ENCODE results near the gene POU2AF1. TPM values are rescaled to one million over a fixed set of nuclear protein-coding genes. Genes with fewer than 3 reads are reported as not detected.

Gene POU2AF1
- total and polyA plus RNA-seq, 2 of the 13 experiments (the other 11 are each of a cell fraction or from before 2014, with no cell fraction given), result 1.9 to 3.6 TPM

- TF ChIP-seq ZNF274 (CRISPR knock-in tag; IDR thresholded peaks at IDR 0.05) (peak; percentile 66; the same call in 1 of the 2 replicates), PATZ1 (CRISPR knock-in tag; IDR thresholded peaks at IDR 0.05) (peak; percentile 69), GFI1 (CRISPR knock-in tag; IDR thresholded peaks at IDR 0.05; ENCODE audit: borderline replicate concordance) (peak; percentile 93), HNRNPL (IDR thresholded peaks at IDR 0.05; ENCODE audit: low read depth, low read length) (0 out of 2 replicates have a peak, but pooled peaks have one; percentile 20), CREM (IDR thresholded peaks at IDR 0.05) (peak; percentile 83), CREM (CRISPR knock-in tag; IDR thresholded peaks at IDR 0.05) (no peak), HNF1B (CRISPR knock-in tag; IDR thresholded peaks at IDR 0.05) (peak; percentile 85), SETDB1 (CRISPR knock-in tag; IDR thresholded peaks at IDR 0.05; ENCODE audit: borderline replicate concordance) (no peak), NFIC (IDR thresholded peaks at IDR 0.05; ENCODE audit: low read length) (peak; percentile 96), TFDP2 (CRISPR knock-in tag; IDR thresholded peaks at IDR 0.05) (0 out of 2 replicates have a peak, but pooled peaks have one; percentile 25), POLR2G (IDR thresholded peaks at IDR 0.05; ENCODE audit: low read depth, low read length) (peak; percentile 77), PAXIP1 (CRISPR knock-in tag; conservative IDR thresholded peaks at IDR 0.05) (peak; percentile 89), ZNF841 (CRISPR knock-in tag; IDR thresholded peaks at IDR 0.05; ENCODE audit: borderline replicate concordance) (no peak), FOXP4 (CRISPR knock-in tag; IDR thresholded peaks at IDR 0.05) (peak; percentile 92), ZFP90 (CRISPR knock-in tag; IDR thresholded peaks at IDR 0.05; ENCODE audit: borderline replicate concordance) (peak; percentile 61; the same call in 1 of the 2 replicates), MYC (CRISPR knock-in tag; IDR thresholded peaks at IDR 0.05; ENCODE audit: borderline replicate concordance) (no peak; the same call in 1 of the 2 replicates), ZNF17 (CRISPR knock-in tag; IDR thresholded peaks at IDR 0.05) (no peak)
Observed at GRCh38 chr11:111334532-111335502, 44.3 kb downstream of the POU2AF1 start (continued).
